A375 (cell line): Measurements from ENCODE around the gene MYCBP. TPM values are rescaled to one million over a fixed set of nuclear protein-coding genes. Genes with fewer than 3 reads are reported as not detected.

Source experiments
- small RNA-seq: library from RNA; depleted of rRNA; stranded (forward); fragments of <200 nt; gene quantifications from one replicate; pipeline ENCODE3, GENCODE V24; 2014
- total RNA-seq: library from RNA; depleted of rRNA; stranded (reverse); fragments of >200 nt; shearing (Covaris generic); gene quantifications from 2 replicates; pipeline ENCODE4 v1.2.3, GENCODE V29; 2014; rRNA removed

Gene MYCBP
- 11.1 and 15.2 TPM in 2 replicates for total RNA-seq

GRCh38 chr1:38873027-38873969, at the start of gene MYCBP:
TSS of gene MYCBP (minus strand) at chr1:38873348. CDS start at chr1:38873305, 43 bp downstream.

GRCh38 chr1:38881487-38881886, 8.3 kb upstream of the MYCBP start, which contains the start of gene GJA9:
TSS of gene GJA9 (minus strand) at chr1:38881587. CDS start at chr1:38876098, 5,489 bp downstream.

GRCh38 chr1:38859561-38860453, 13.3 kb downstream of the MYCBP start, which contains the start of gene RRAGC:
TSS of gene RRAGC (minus strand) at chr1:38859772. CDS start at chr1:38859646, 126 bp downstream.

Small RNAs within 50 kb of the gene (small RNA-seq; reads per million reads assigned to genes)
- gene GJA9-MYCBP, result not detected

Other genes starting within 250 kb of the MYCBP start
- 5.2 TPM in 2 replicates for gene RRAGC, start 13.6 kb downstream of the MYCBP start, total RNA-seq
- gene GJA9, start 8.2 kb upstream of the MYCBP start, total RNA-seq, result not detected in 2 replicates
- gene RHBDL2, start 68.5 kb upstream of the MYCBP start, total RNA-seq, result 0.42 and 0.87 TPM in 2 replicates
- gene AKIRIN1, start 117.9 kb upstream of the MYCBP start, total RNA-seq, result 36.5 and 44.9 TPM in 2 replicates
- gene NDUFS5, start 153.0 kb upstream of the MYCBP start, total RNA-seq, result 641 and 700 TPM in 2 replicates